K562 (cell line): ENCODE measurements around the gene CDYL2. TPM values are rescaled to one million over a fixed set of nuclear protein-coding genes. Genes with fewer than 3 reads are reported as not detected.

Source experiments
- AFF1 ChIP-seq, 2 experiments: fragments of 450-650 bp; IDR thresholded peaks; 2 replicates each; pipeline ENCODE4 v1.6.1; 2018; ENCODE audit warnings: mild to moderate bottlenecking in 2 of 2, low read depth in 1 of 2; ENCODE audit not compliant: partially characterized antibody in 2 of 2
- E2F3 ChIP-seq: fragments of 250-450 bp; sonication (Bioruptor Pico); IDR thresholded peaks from 2 replicates; pipeline ENCODE4 v1.4.0; 2020; ENCODE audit warnings: mild to moderate bottlenecking
- FOXA1 ChIP-seq: fragments of 450-650 bp; IDR thresholded peaks from 2 replicates; pipeline ENCODE4 v1.6.1; 2016; ENCODE audit warnings: mild to moderate bottlenecking, borderline replicate concordance
- NBN ChIP-seq: fragments of 450-650 bp; IDR thresholded peaks from 2 replicates; pipeline ENCODE4 v1.6.1; 2016; ENCODE audit warnings: low read depth, mild to moderate bottlenecking
- NRF1 ChIP-seq, 2 experiments: fragments of 450-650 bp; IDR thresholded peaks in 1 of 2; conservative IDR thresholded peaks in 1 of 2; 2 replicates each; pipeline ENCODE4 v1.6.1; 2014; ENCODE audit warnings: mild to moderate bottlenecking in 2 of 2
- STAT5B ChIP-seq: fragments of 250-450 bp; sonication (Bioruptor Pico); IDR thresholded peaks from 2 replicates; pipeline ENCODE4 v1.8.0; 2021; ENCODE audit warnings: mild to moderate bottlenecking, inconsistent platforms
- THAP7 ChIP-seq: fragments of 250-450 bp; sonication (Bioruptor Pico); IDR thresholded peaks from 2 replicates; pipeline ENCODE4 v1.5.0; 2021
- ZEB2 ChIP-seq: fragments of 450-650 bp; IDR thresholded peaks from 2 replicates; pipeline ENCODE4 v1.6.1; 2016
- ZZZ3 ChIP-seq: fragments of 450-650 bp; IDR thresholded peaks from 2 replicates; pipeline ENCODE4 v1.6.1; 2016; ENCODE audit warnings: antibody characterized with exemption, mild to moderate bottlenecking, moderate library complexity
- polyA plus RNA-seq, 8 experiments: library from polyadenylated mRNA; depleted of rRNA in 4 of 8; stranded (reverse) in 5 of 8; unstranded in 3 of 8; fragments of >200 nt; fragmentation: Nextera tagmentation in 2 of 8; fragmentation: Illumina TruSeq in 1 of 8; extraction: Ambion mirVana in 2 of 8; extraction: Trizol in 1 of 8; gene quantifications; 2 replicates each; pipeline versions ENCODE4 v1.2.1 to v1.2.3, GENCODE V29; 2011 to 2014; ENCODE audit warnings: inconsistent platforms in 1 of 8, missing spikeins in 1 of 8
- total RNA-seq, 7 experiments: library from RNA; depleted of rRNA in 6 of 7; stranded (reverse); fragments of >200 nt in 6 of 7; fragmentation: Illumina TruSeq in 2 of 7; extraction: Trizol in 2 of 7; gene quantifications; 2 replicates each; pipeline versions ENCODE4 v1.2.1 to v1.2.3, GENCODE V29; 2011 to 2021; ENCODE audit warnings: low replicate concordance in 1 of 7

CDYL2 gene
- total and polyA plus RNA-seq, 9 of the 15 experiments (the other 6 are each of a cell fraction or from before 2014, with no cell fraction given), result under 0.01 to 0.04 (median 0.01) TPM; not detected in 6

GRCh38 chr16:80692270-80692669, 112.1 kb downstream of the CDYL2 start (continued):
- TF ChIP-seq AFF1 (IDR thresholded peaks at IDR 0.05; ENCODE audit: low read depth in 1 of 2, partially characterized antibody in 2 of 2) (no peak), STAT5B (no peak), ZEB2 (no peak), NRF1 (conservative IDR thresholded peaks at IDR 0.05 in 1 of 2, IDR thresholded peaks at IDR 0.05 in 1 of 2) (no peak), THAP7 (no peak), NBN (no peak), ZZZ3 (no peak), E2F3 (no peak), FOXA1 (no peak)
